ENCODE measurements around the gene SLC9A9.

The SLC9A9 gene

GRCh38 chr3:143822798-143823197 is 25.5 kb downstream of the SLC9A9 start:
- H2AK5ac ChIP-seq (ENCODE audit: low read length): no peak overlapping the region
- H2BK12ac ChIP-seq (ENCODE audit: low read length): no peak overlapping the region
- no peak overlapping the region for H2BK120ac ChIP-seq (ENCODE audit: insufficient read depth, low read length, poor library complexity)
- no peak overlapping the region for H3K18ac ChIP-seq (ENCODE audit: low read length)
- H2AFZ ChIP-seq (ENCODE audit: insufficient read depth, low read length, poor library complexity): no peak overlapping the region
- no peaks in the 10 kb centered on the region for H3K9me3 ChIP-seq (ENCODE audit: insufficient read depth, low read depth, low read length)
- no peak overlapping the region for H3K4me3 ChIP-seq (ENCODE audit: low read depth, low read length)
- H3K4me2 ChIP-seq (ENCODE audit: low read length): no peak overlapping the region
- H3K79me1 ChIP-seq (ENCODE audit: low read length): no peaks in the 10 kb centered on the region
- H2BK5ac ChIP-seq (ENCODE audit: low read depth, low read length, poor library complexity): no peak overlapping the region
- no peak for DNase-seq
- H3K4ac ChIP-seq (ENCODE audit: low read depth, low read length): no peak overlapping the region
- no peak overlapping the region for H3K9ac ChIP-seq (ENCODE audit: low read length)
- no peaks in the 10 kb centered on the region for H3K36me3 ChIP-seq (ENCODE audit: control insufficient read depth in 1 of 2, insufficient read depth in 2 of 2, low read length in 2 of 2)
- no peak overlapping the region for H3K27ac ChIP-seq (ENCODE audit: low read depth, low read length)
- no peak overlapping the region for H4K91ac ChIP-seq (ENCODE audit: low read depth, low read length)
- WGBS (ENCODE audit: extremely low coverage, insufficient coverage, insufficient read length): no CpG with 5 or more reads among the region's 1 CpG
- peaks cover 0 to 5% of the 10 kb centered on the region in 2 experiments for H3K4me1 ChIP-seq (ENCODE audit: control insufficient read depth in 1 of 2, insufficient read depth in 2 of 2, low read length in 2 of 2)
- H3K14ac ChIP-seq (ENCODE audit: low read length): no peak overlapping the region
- H3K79me2 ChIP-seq (ENCODE audit: control insufficient read depth, insufficient read depth, low read length, poor library complexity): no peaks in the 10 kb centered on the region
- no peak overlapping the region for H4K8ac ChIP-seq (ENCODE audit: low read depth, low read length)
- H3K23ac ChIP-seq (ENCODE audit: low read length): no peak overlapping the region
- no peak overlapping the region for H4K12ac ChIP-seq (ENCODE audit: low read depth, low read length)
- H3K27me3 ChIP-seq (ENCODE audit: insufficient read depth, low read length): no peaks in the 10 kb centered on the region

GRCh38 chr3:143822374-143822773 is 25.9 kb downstream of the SLC9A9 start:
- H4K91ac ChIP-seq (ENCODE audit: low read depth, low read length): no peak overlapping the region
- no peak overlapping the region for H4K12ac ChIP-seq (ENCODE audit: low read depth, low read length)
- H3K9ac ChIP-seq (ENCODE audit: low read length): no peak overlapping the region
- peaks cover 0 to 5% of the 10 kb centered on the region in 2 experiments for H3K4me1 ChIP-seq (ENCODE audit: control insufficient read depth in 1 of 2, insufficient read depth in 2 of 2, low read length in 2 of 2)
- no peak overlapping the region for H4K8ac ChIP-seq (ENCODE audit: low read depth, low read length)
- no peak for DNase-seq
- H3K14ac ChIP-seq (ENCODE audit: low read length): no peak overlapping the region
- H3K27me3 ChIP-seq (ENCODE audit: insufficient read depth, low read length): no peaks in the 10 kb centered on the region
- H3K9me3 ChIP-seq (ENCODE audit: insufficient read depth, low read depth, low read length): no peaks in the 10 kb centered on the region
- H2BK12ac ChIP-seq (ENCODE audit: low read length): no peak overlapping the region
- no peak overlapping the region for H3K18ac ChIP-seq (ENCODE audit: low read length)
- no peaks in the 10 kb centered on the region for H3K36me3 ChIP-seq (ENCODE audit: control insufficient read depth in 1 of 2, insufficient read depth in 2 of 2, low read length in 2 of 2)
- no peak overlapping the region for H3K4me3 ChIP-seq (ENCODE audit: low read depth, low read length)
- WGBS (ENCODE audit: extremely low coverage, insufficient coverage, insufficient read length): no CpG with 5 or more reads among the region's 3 CpGs
- no peak overlapping the region for H3K23ac ChIP-seq (ENCODE audit: low read length)
- H2AFZ ChIP-seq (ENCODE audit: insufficient read depth, low read length, poor library complexity): no peak overlapping the region
- no peak overlapping the region for H3K4ac ChIP-seq (ENCODE audit: low read depth, low read length)
- H3K4me2 ChIP-seq (ENCODE audit: low read length): no peak overlapping the region
- no peak overlapping the region for H2AK5ac ChIP-seq (ENCODE audit: low read length)
- H3K79me2 ChIP-seq (ENCODE audit: control insufficient read depth, insufficient read depth, low read length, poor library complexity): no peaks in the 10 kb centered on the region
- no peaks in the 10 kb centered on the region for H3K79me1 ChIP-seq (ENCODE audit: low read length)
- no peak overlapping the region for H3K27ac ChIP-seq (ENCODE audit: low read depth, low read length)
- H2BK120ac ChIP-seq (ENCODE audit: insufficient read depth, low read length, poor library complexity): no peak overlapping the region
- no peak overlapping the region for H2BK5ac ChIP-seq (ENCODE audit: low read depth, low read length, poor library complexity)

DNA sequence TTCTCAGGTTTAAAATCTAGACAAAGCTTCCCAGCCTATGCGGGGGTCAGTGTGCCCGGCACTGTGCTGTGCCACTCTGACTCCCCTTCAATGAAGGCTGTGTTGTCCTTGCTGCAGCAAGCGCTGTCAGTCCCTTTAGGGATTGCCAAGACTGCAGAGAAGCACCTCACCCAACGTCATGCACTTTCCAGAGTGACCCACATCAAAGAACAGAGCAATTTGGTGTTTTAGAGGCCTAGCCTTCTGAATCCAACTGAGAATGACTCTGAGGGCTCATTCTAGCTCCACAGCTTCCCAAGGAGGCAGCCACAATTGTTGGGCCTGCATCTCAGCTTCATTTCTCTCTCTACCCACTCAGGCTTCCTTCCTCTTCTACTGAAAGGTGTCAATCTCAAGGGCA is 26.4 kb downstream of the SLC9A9 start:
- no CpG with 5 or more reads among the region's 4 CpGs for WGBS (ENCODE audit: extremely low coverage, insufficient coverage, insufficient read length)

GRCh38 chr3:143820466-143821221 is 27.6 kb downstream of the SLC9A9 start:
- no peak overlapping the region for H3K4ac ChIP-seq (ENCODE audit: low read depth, low read length)
- no peaks in the 10 kb centered on the region for H3K79me2 ChIP-seq (ENCODE audit: control insufficient read depth, insufficient read depth, low read length, poor library complexity)
- H2AK5ac ChIP-seq (ENCODE audit: low read length): no peak overlapping the region
- no peak overlapping the region for H4K12ac ChIP-seq (ENCODE audit: low read depth, low read length)
- H3K79me1 ChIP-seq (ENCODE audit: low read length): no peaks in the 10 kb centered on the region
- no peak overlapping the region for H3K4me3 ChIP-seq (ENCODE audit: low read depth, low read length)
- H3K27me3 ChIP-seq (ENCODE audit: insufficient read depth, low read length): no peaks in the 10 kb centered on the region
- WGBS (ENCODE audit: extremely low coverage, insufficient coverage, insufficient read length): no CpG with 5 or more reads among the region's 3 CpGs
- no peak overlapping the region for H3K9ac ChIP-seq (ENCODE audit: low read length)
- no peaks in the 10 kb centered on the region for H3K9me3 ChIP-seq (ENCODE audit: insufficient read depth, low read depth, low read length)
- no peak overlapping the region for H4K8ac ChIP-seq (ENCODE audit: low read depth, low read length)
- no peak overlapping the region for H2BK5ac ChIP-seq (ENCODE audit: low read depth, low read length, poor library complexity)
- no peak overlapping the region for H3K4me2 ChIP-seq (ENCODE audit: low read length)
- H2AFZ ChIP-seq (ENCODE audit: insufficient read depth, low read length, poor library complexity): no peak overlapping the region
- no peak overlapping the region for H2BK120ac ChIP-seq (ENCODE audit: insufficient read depth, low read length, poor library complexity)
- H3K14ac ChIP-seq (ENCODE audit: low read length): no peak overlapping the region
- no peak overlapping the region for H3K23ac ChIP-seq (ENCODE audit: low read length)
- no peak overlapping the region for H4K91ac ChIP-seq (ENCODE audit: low read depth, low read length)
- no peak overlapping the region for H3K27ac ChIP-seq (ENCODE audit: low read depth, low read length)
- no peaks in the 10 kb centered on the region for H3K36me3 ChIP-seq (ENCODE audit: control insufficient read depth in 1 of 2, insufficient read depth in 2 of 2, low read length in 2 of 2)
- no peak overlapping the region for H3K18ac ChIP-seq (ENCODE audit: low read length)
- H2BK12ac ChIP-seq (ENCODE audit: low read length): no peak overlapping the region
- DNase-seq: no peak
- peaks cover 0 to 5% of the 10 kb centered on the region in 2 experiments for H3K4me1 ChIP-seq (ENCODE audit: control insufficient read depth in 1 of 2, insufficient read depth in 2 of 2, low read length in 2 of 2)

More for the DNA sequence above, 26.4 kb downstream of the SLC9A9 start:
- no peak overlapping the region for H3K4ac ChIP-seq (ENCODE audit: low read depth, low read length)
- H3K9ac ChIP-seq (ENCODE audit: low read length): no peak overlapping the region
- H3K4me2 ChIP-seq (ENCODE audit: low read length): no peak overlapping the region
- no peak overlapping the region for H4K8ac ChIP-seq (ENCODE audit: low read depth, low read length)
- no peak overlapping the region for H3K14ac ChIP-seq (ENCODE audit: low read length)
- H3K36me3 ChIP-seq (ENCODE audit: control insufficient read depth in 1 of 2, insufficient read depth in 2 of 2, low read length in 2 of 2): no peaks in the 10 kb centered on the region
- DNase-seq: no peak
- no peaks in the 10 kb centered on the region for H3K79me1 ChIP-seq (ENCODE audit: low read length)
- H4K12ac ChIP-seq (ENCODE audit: low read depth, low read length): no peak overlapping the region
- no peak overlapping the region for H2BK12ac ChIP-seq (ENCODE audit: low read length)
- H3K4me1 ChIP-seq (ENCODE audit: control insufficient read depth in 1 of 2, insufficient read depth in 2 of 2, low read length in 2 of 2): peaks cover 0 to 5% of the 10 kb centered on the region in 2 experiments
- H3K23ac ChIP-seq (ENCODE audit: low read length): no peak overlapping the region
- no peak overlapping the region for H2BK120ac ChIP-seq (ENCODE audit: insufficient read depth, low read length, poor library complexity)
- H3K9me3 ChIP-seq (ENCODE audit: insufficient read depth, low read depth, low read length): no peaks in the 10 kb centered on the region
- no peak overlapping the region for H2AFZ ChIP-seq (ENCODE audit: insufficient read depth, low read length, poor library complexity)
- H3K27ac ChIP-seq (ENCODE audit: low read depth, low read length): no peak overlapping the region
- no peak overlapping the region for H3K4me3 ChIP-seq (ENCODE audit: low read depth, low read length)
- no peak overlapping the region for H3K18ac ChIP-seq (ENCODE audit: low read length)
- no peak overlapping the region for H2BK5ac ChIP-seq (ENCODE audit: low read depth, low read length, poor library complexity)
- H2AK5ac ChIP-seq (ENCODE audit: low read length): no peak overlapping the region
- H4K91ac ChIP-seq (ENCODE audit: low read depth, low read length): no peak overlapping the region
- H3K79me2 ChIP-seq (ENCODE audit: control insufficient read depth, insufficient read depth, low read length, poor library complexity): no peaks in the 10 kb centered on the region
- H3K27me3 ChIP-seq (ENCODE audit: insufficient read depth, low read length): no peaks in the 10 kb centered on the region
